HEK293 (cell line): ENCODE data around the gene PIK3AP1.
A peak's percentile ranks its signal among the peaks of the same experiment; 100 is the strongest.

Experiments
- CTCF ChIA-PET: fragments of 350-600 bp; formaldehyde crosslinking; extraction: SDS; loops from one replicate; lab custom pipeline; 2021; ENCODE audit warnings: antibody characterized with exemption; lab: Yijun Ruan, JAX
- POLR2A ChIA-PET: fragments of 300-600 bp; formaldehyde crosslinking; extraction: SDS; loops from one replicate; lab custom pipeline; 2020; ENCODE audit warnings: antibody characterized with exemption, inconsistent platforms; lab: Yijun Ruan, JAX
- H3K27ac ChIP-seq: fragments of 200-500 bp; sonication (Bioruptor generic); 2 replicates; pipeline ENCODE4 v1.5.1; 2014; ENCODE audit warnings: low read depth, low read length, control low read depth, inconsistent platforms; ENCODE audit errors: extremely low read depth
- H3K36me3 ChIP-seq, 2 experiments: fragments of 200-500 bp in 1 of 2; sonication (Bioruptor generic) in 1 of 2; 1 replicate in 1 of 2; 2 replicates in 1 of 2; pipeline ENCODE4 v1.5.1; 2014 to 2017; ENCODE audit warnings: inconsistent platforms in 2 of 2, low read length in 2 of 2; ENCODE audit not compliant: control insufficient read depth in 2 of 2, insufficient read depth in 1 of 2
- H3K4me1 ChIP-seq: fragments of 200-500 bp; sonication (Bioruptor generic); 2 replicates; pipeline ENCODE4 v1.5.1; 2014; ENCODE audit warnings: mild to moderate bottlenecking, low read length, inconsistent platforms; ENCODE audit not compliant: control insufficient read depth, insufficient read depth
- H3K4me3 ChIP-seq: 2 replicates; pipeline ENCODE4 v1.5.1; 2011; ENCODE audit warnings: low read depth, mild to moderate bottlenecking, control low read depth, low read length, moderate library complexity
- H3K9me3 ChIP-seq: fragments of 200-500 bp; sonication (Bioruptor generic); 2 replicates; pipeline ENCODE4 v1.5.1; 2014; ENCODE audit warnings: low read depth, low read length, inconsistent platforms; ENCODE audit not compliant: control insufficient read depth, insufficient read depth
- BCL6B ChIP-seq: fragments of 450-650 bp; formaldehyde crosslinking; IDR thresholded peaks from 2 replicates; pipeline ENCODE4 v1.5.1; 2017; ENCODE audit warnings: missing biosample characterization, missing genetic modification characterization
- CTCF ChIP-seq: fragments of 450-650 bp; formaldehyde crosslinking; IDR thresholded peaks from 2 replicates; pipeline ENCODE4 v1.5.1; 2016; ENCODE audit warnings: missing biosample characterization, missing genetic modification characterization
- GLIS1 ChIP-seq: fragments of 450-650 bp; formaldehyde crosslinking; IDR thresholded peaks from 2 replicates; pipeline ENCODE4 v1.5.1; 2016; ENCODE audit warnings: missing biosample characterization, missing genetic modification characterization
- GLIS2 ChIP-seq: fragments of 450-650 bp; formaldehyde crosslinking; IDR thresholded peaks from 2 replicates; pipeline ENCODE4 v1.5.1; 2016; ENCODE audit warnings: missing biosample characterization, missing genetic modification characterization
- HOXA7 ChIP-seq: sonication (generic); formaldehyde crosslinking; IDR thresholded peaks from 2 replicates; pipeline ENCODE4 v1.8.1; 2022; ENCODE audit warnings: missing genetic modification reagents, borderline replicate concordance
- KLF10 ChIP-seq: fragments of 450-650 bp; IDR thresholded peaks from 2 replicates; pipeline ENCODE4 v1.5.1; 2018; ENCODE audit warnings: missing biosample characterization, mild to moderate bottlenecking, missing genetic modification characterization
- KLF17 ChIP-seq: fragments of 450-650 bp; formaldehyde crosslinking; IDR thresholded peaks from 2 replicates; pipeline ENCODE4 v1.5.1; 2016; ENCODE audit warnings: missing biosample characterization, missing genetic modification characterization
- SCRT2 ChIP-seq: fragments of 450-650 bp; formaldehyde crosslinking; IDR thresholded peaks from 2 replicates; pipeline ENCODE4 v1.5.1; 2016; ENCODE audit warnings: missing biosample characterization, missing genetic modification characterization
- SP2 ChIP-seq: fragments of 450-650 bp; formaldehyde crosslinking; IDR thresholded peaks from 2 replicates; pipeline ENCODE4 v1.5.1; 2016; ENCODE audit warnings: missing biosample characterization, missing genetic modification characterization
- SP3 ChIP-seq: fragments of 450-650 bp; formaldehyde crosslinking; IDR thresholded peaks from 2 replicates; pipeline ENCODE4 v1.5.1; 2016; ENCODE audit warnings: missing biosample characterization, missing genetic modification characterization
- WT1 ChIP-seq: fragments of 450-650 bp; formaldehyde crosslinking; IDR thresholded peaks from 2 replicates; pipeline ENCODE4 v1.5.1; 2016; ENCODE audit warnings: missing biosample characterization, missing genetic modification characterization
- ZBTB26 ChIP-seq: fragments of 450-650 bp; formaldehyde crosslinking; optimal IDR thresholded peaks from 2 replicates; pipeline ENCODE3; 2016; ENCODE audit warnings: missing biosample characterization, mild to moderate bottlenecking, missing genetic modification characterization
- ZFP69B ChIP-seq: fragments of 450-650 bp; formaldehyde crosslinking; IDR thresholded peaks from 2 replicates; pipeline ENCODE4 v1.5.1; 2016; ENCODE audit warnings: missing biosample characterization, missing genetic modification characterization
- ZNF202 ChIP-seq: fragments of 450-650 bp; formaldehyde crosslinking; IDR thresholded peaks from 2 replicates; pipeline ENCODE4 v1.5.1; 2016; ENCODE audit warnings: missing biosample characterization, missing genetic modification characterization, borderline replicate concordance
- ZNF26 ChIP-seq: fragments of 450-650 bp; formaldehyde crosslinking; IDR thresholded peaks from 2 replicates; pipeline ENCODE4 v1.5.1; 2016; ENCODE audit warnings: missing biosample characterization, missing genetic modification characterization
- ZNF302 ChIP-seq: fragments of 450-650 bp; formaldehyde crosslinking; IDR thresholded peaks from 2 replicates; pipeline ENCODE4 v1.5.1; 2016; ENCODE audit warnings: missing biosample characterization, missing genetic modification characterization, low read depth
- ZNF335 ChIP-seq: fragments of 450-650 bp; formaldehyde crosslinking; conservative IDR thresholded peaks from 2 replicates; pipeline ENCODE4 v1.5.1; 2016; ENCODE audit warnings: missing biosample characterization, missing genetic modification characterization
- ZNF341 ChIP-seq: fragments of 450-650 bp; formaldehyde crosslinking; IDR thresholded peaks from 2 replicates; pipeline ENCODE4; 2016; ENCODE audit warnings: low read depth, missing biosample characterization, missing genetic modification characterization
- ZNF423 ChIP-seq: fragments of 450-650 bp; formaldehyde crosslinking; IDR thresholded peaks from 2 replicates; pipeline ENCODE4 v1.5.1; 2016; ENCODE audit warnings: missing biosample characterization, missing genetic modification characterization
- ZNF433 ChIP-seq: fragments of 450-650 bp; formaldehyde crosslinking; IDR thresholded peaks from 2 replicates; pipeline ENCODE4 v1.5.1; 2016; ENCODE audit warnings: missing biosample characterization, missing genetic modification characterization, low read depth
- ZNF571 ChIP-seq: fragments of 450-650 bp; formaldehyde crosslinking; IDR thresholded peaks from 2 replicates; pipeline ENCODE4 v1.5.0; 2017; ENCODE audit warnings: missing biosample characterization, missing genetic modification characterization
- ZNF580 ChIP-seq: fragments of 450-650 bp; formaldehyde crosslinking; IDR thresholded peaks from 2 replicates; pipeline ENCODE4 v1.5.1; 2016; ENCODE audit warnings: missing biosample characterization, missing genetic modification characterization
- ZNF76 ChIP-seq: fragments of 450-650 bp; formaldehyde crosslinking; IDR thresholded peaks from 2 replicates; pipeline ENCODE4; 2016; ENCODE audit warnings: low read depth, missing biosample characterization, missing genetic modification characterization, borderline replicate concordance
- ZNF777 ChIP-seq: fragments of 450-650 bp; formaldehyde crosslinking; IDR thresholded peaks from 2 replicates; pipeline ENCODE4 v1.5.1; 2017; ENCODE audit warnings: missing biosample characterization, missing genetic modification characterization, borderline replicate concordance
- ZNF791 ChIP-seq: fragments of 450-650 bp; formaldehyde crosslinking; IDR thresholded peaks from 2 replicates; pipeline ENCODE4 v1.5.1; 2016; ENCODE audit warnings: missing biosample characterization, missing genetic modification characterization
- ZSCAN23 ChIP-seq: fragments of 450-650 bp; formaldehyde crosslinking; IDR thresholded peaks from 2 replicates; pipeline ENCODE4 v1.5.1; 2016; ENCODE audit warnings: missing biosample characterization, missing genetic modification characterization

Gene PIK3AP1

GRCh38 chr10:96719850-96720421 lies 378 bp downstream of the PIK3AP1 start (continued):
- TF ChIP-seq SCRT2 (tag by site-specific recombination) (peak; percentile 49), KLF10 (tag by site-specific recombination) (no peak), ZNF571 (tag by site-specific recombination) (no peak), SP3 (tag by site-specific recombination) (no peak), ZNF580 (0 out of 2 replicates have a peak, but pooled peaks have one; percentile 55), ZNF335 (tag by site-specific recombination) (peak; percentile 73), HOXA7 (CRISPR knock-in tag) (no peak), ZNF791 (tag by site-specific recombination) (no peak), ZNF341 (tag by site-specific recombination) (peak; percentile 71), ZNF433 (no peak), KLF17 (tag by site-specific recombination) (0 out of 2 replicates have a peak, but pooled peaks have one; percentile 38), GLIS2 (tag by site-specific recombination) (peak; percentile 83), ZNF423 (peak; percentile 65; the same call in 1 of the 2 replicates), ZFP69B (tag by site-specific recombination) (no peak), CTCF (peak; percentile 91), ZNF202 (tag by site-specific recombination) (no peak), ZNF777 (tag by site-specific recombination) (no peak), ZBTB26 (tag by site-specific recombination) (peak; percentile 81), SP2 (tag by site-specific recombination) (0 out of 2 replicates have a peak, but pooled peaks have one; percentile 16), ZSCAN23 (tag by site-specific recombination) (no peak), ZNF76 (no peak), WT1 (tag by site-specific recombination) (no peak), ZNF302 (no peak)

GRCh38 chr10:96719200-96719599 lies 1.1 kb downstream of the PIK3AP1 start:
- Histone ChIP-seq H3K36me3 (no peaks in the 10 kb centered on the region), H3K27ac (no peak overlapping the region)
- CTCF ChIA-PET: interaction anchor here (0.5 kb wide), 1 partner anchor 183 kb away, joined by 3 read pairs; no protein-coding TSS in a partner anchor
- TF ChIP-seq BCL6B: peak; percentile 90
- TF ChIP-seq ZNF26 (tag by site-specific recombination): no peak
- TF ChIP-seq GLIS1 (tag by site-specific recombination): peak; percentile 59
- TF ChIP-seq, all 188 proteins: peak for 2
- no peak overlapping the region for H3K4me3 ChIP-seq
- H3K4me1 ChIP-seq: 0 out of 2 replicates have a peak, but pooled peaks cover 3% of the 10 kb centered on the region
- POLR2A ChIA-PET: interaction anchor here (0.5 kb wide), 1 partner anchor 107 kb away, joined by 5 read pairs; no protein-coding TSS in a partner anchor
- no peaks in the 10 kb centered on the region for H3K9me3 ChIP-seq
